ENCODE measurements around the gene ITPR2.

ITPR2 gene

DNA sequence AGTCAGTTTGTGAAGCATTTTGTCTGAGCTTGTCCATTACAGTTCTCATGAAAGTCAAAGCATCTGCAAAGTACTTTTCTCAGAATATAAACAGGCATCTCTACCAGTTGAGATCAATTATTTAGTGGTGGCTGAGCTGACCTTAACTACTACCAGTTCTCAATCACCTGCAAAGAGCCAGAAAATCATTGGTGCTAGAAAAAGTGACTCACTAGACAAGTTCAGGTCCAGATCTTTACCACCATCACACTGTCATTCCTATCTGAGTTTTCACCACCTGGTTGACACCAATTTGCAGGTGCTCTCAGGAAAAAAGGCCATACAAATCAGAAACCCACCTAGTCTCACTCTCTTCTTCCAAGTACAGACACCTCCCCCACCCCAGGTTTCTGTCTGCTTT is 33.3 kb downstream of the ITPR2 start:
- H4K91ac ChIP-seq (ENCODE audit: low read length) = no peak overlapping the region
- no peaks in the 10 kb centered on the region for H3K27me3 ChIP-seq (ENCODE audit: control insufficient read depth in 1 of 2, insufficient read depth in 1 of 2, low read length in 2 of 2)
- H2BK5ac ChIP-seq (ENCODE audit: low read depth, low read length, poor library complexity, severe bottlenecking) = no peak overlapping the region
- H2BK15ac ChIP-seq (ENCODE audit: low read depth, poor library complexity, severe bottlenecking) = no peak overlapping the region
- H2AK5ac ChIP-seq (ENCODE audit: low read length, severe bottlenecking) = no peak overlapping the region
- H2BK12ac ChIP-seq (ENCODE audit: low read length in 2 of 2) = no peak overlapping the region
- no peak overlapping the region for H4K8ac ChIP-seq (ENCODE audit: low read length)
- H3K9me3 ChIP-seq (ENCODE audit: control insufficient read depth, low read length) = no peaks in the 10 kb centered on the region
- no peak overlapping the region for H3K4ac ChIP-seq (ENCODE audit: low read depth in 1 of 2, low read length in 2 of 2)
- no peak overlapping the region for H3K23ac ChIP-seq (ENCODE audit: low read length in 2 of 2)
- no peak overlapping the region for H3K18ac ChIP-seq (ENCODE audit: low read depth in 1 of 2, low read length in 2 of 2)
- no peak overlapping the region for H3K4me3 ChIP-seq (ENCODE audit: insufficient read depth in 1 of 2, low read depth in 1 of 2, low read length in 2 of 2)
- DNase-seq = no peak
- H3K36me3 ChIP-seq (ENCODE audit: control insufficient read depth in 1 of 2, insufficient read depth in 2 of 2, low read depth in 1 of 2, low read length in 2 of 2) = peaks cover 0 to 4% of the 10 kb centered on the region in 2 experiments
- no peak overlapping the region for H2AFZ ChIP-seq (ENCODE audit: low read depth, low read length)
- H3K9ac ChIP-seq (ENCODE audit: low read length) = no peak overlapping the region
- H3K27ac ChIP-seq (ENCODE audit: low read length, poor library complexity, severe bottlenecking) = no peak overlapping the region
- H3K14ac ChIP-seq (ENCODE audit: low read length in 2 of 2) = no peak overlapping the region
- H3K79me1 ChIP-seq (replicated peaks; ENCODE audit: low read length, poor library complexity, severe bottlenecking) = peaks cover 16% of the 10 kb centered on the region
- no peak overlapping the region for H3K4me2 ChIP-seq (ENCODE audit: low read length, poor library complexity, severe bottlenecking)
- H3K4me1 ChIP-seq (ENCODE audit: control insufficient read depth, insufficient read depth, low read depth, low read length) = peaks cover 3% of the 10 kb centered on the region
- no peak overlapping the region for H2BK120ac ChIP-seq (ENCODE audit: low read depth, low read length)

GRCh38 chr12:26798640-26799039 is 34.4 kb downstream of the ITPR2 start:
- peaks cover 0 to 4% of the 10 kb centered on the region in 2 experiments for H3K36me3 ChIP-seq (ENCODE audit: control insufficient read depth in 1 of 2, insufficient read depth in 2 of 2, low read depth in 1 of 2, low read length in 2 of 2)
- no peak overlapping the region for H2AK5ac ChIP-seq (ENCODE audit: low read length, severe bottlenecking)
- H3K23ac ChIP-seq (ENCODE audit: low read length in 2 of 2) = no peak overlapping the region
- no peak overlapping the region for H3K27ac ChIP-seq (ENCODE audit: low read length, poor library complexity, severe bottlenecking)
- no peak overlapping the region for H3K4me3 ChIP-seq (ENCODE audit: insufficient read depth in 1 of 2, low read depth in 1 of 2, low read length in 2 of 2)
- H2BK15ac ChIP-seq (ENCODE audit: low read depth, poor library complexity, severe bottlenecking) = no peak overlapping the region
- H2BK120ac ChIP-seq (ENCODE audit: low read depth, low read length) = no peak overlapping the region
- H3K4ac ChIP-seq (ENCODE audit: low read depth in 1 of 2, low read length in 2 of 2) = no peak overlapping the region
- no peak overlapping the region for H4K8ac ChIP-seq (ENCODE audit: low read length)
- no peaks in the 10 kb centered on the region for H3K27me3 ChIP-seq (ENCODE audit: control insufficient read depth in 1 of 2, insufficient read depth in 1 of 2, low read length in 2 of 2)
- H3K18ac ChIP-seq (ENCODE audit: low read depth in 1 of 2, low read length in 2 of 2) = no peak overlapping the region
- no peak overlapping the region for H2BK5ac ChIP-seq (ENCODE audit: low read depth, low read length, poor library complexity, severe bottlenecking)
- no peak overlapping the region for H4K91ac ChIP-seq (ENCODE audit: low read length)
- no peak overlapping the region for H3K4me2 ChIP-seq (ENCODE audit: low read length, poor library complexity, severe bottlenecking)
- no peaks in the 10 kb centered on the region for H3K9me3 ChIP-seq (ENCODE audit: control insufficient read depth, low read length)
- peaks cover 17% of the 10 kb centered on the region for H3K79me1 ChIP-seq (replicated peaks; ENCODE audit: low read length, poor library complexity, severe bottlenecking)
- DNase-seq = no peak
- peaks cover 3% of the 10 kb centered on the region for H3K4me1 ChIP-seq (ENCODE audit: control insufficient read depth, insufficient read depth, low read depth, low read length)
- no peak overlapping the region for H2BK12ac ChIP-seq (ENCODE audit: low read length in 2 of 2)
- no peak overlapping the region for H2AFZ ChIP-seq (ENCODE audit: low read depth, low read length)
- no peak overlapping the region for H3K14ac ChIP-seq (ENCODE audit: low read length in 2 of 2)
- no peak overlapping the region for H3K9ac ChIP-seq (ENCODE audit: low read length)

DNA sequence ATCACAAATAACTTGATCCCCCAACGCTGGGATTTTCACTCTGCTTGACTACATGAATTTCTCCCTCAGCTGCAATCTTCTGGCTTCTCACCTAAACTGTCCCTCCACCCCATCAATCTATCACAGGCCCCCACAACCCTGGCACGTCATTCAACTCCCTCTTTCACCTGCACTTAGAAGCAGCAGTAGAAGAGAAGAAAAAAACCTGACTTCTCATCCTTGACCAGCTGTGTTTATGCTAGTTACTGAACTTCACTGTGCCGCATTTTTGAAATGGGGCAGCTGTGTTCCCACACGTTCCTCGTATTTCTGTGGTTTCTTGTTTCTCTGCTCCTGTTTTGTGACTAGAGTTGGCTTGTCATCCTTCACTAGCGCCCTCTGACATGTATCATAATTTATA is 35.0 kb downstream of the ITPR2 start:
- Histone ChIP-seq H3K4me3 (ENCODE audit: insufficient read depth in 1 of 2, low read depth in 1 of 2, low read length in 2 of 2) (no peak overlapping the region), H3K4me1 (ENCODE audit: control insufficient read depth, insufficient read depth, low read depth, low read length) (peaks cover 3% of the 10 kb centered on the region), H3K18ac (ENCODE audit: low read depth in 1 of 2, low read length in 2 of 2) (peak overlapping the region in 1 of 2 experiments; percentile 40), H3K14ac (ENCODE audit: low read length in 2 of 2) (no peak overlapping the region), H3K79me1 (replicated peaks; ENCODE audit: low read length, poor library complexity, severe bottlenecking) (peaks cover 17% of the 10 kb centered on the region), H3K36me3 (ENCODE audit: control insufficient read depth in 1 of 2, insufficient read depth in 2 of 2, low read depth in 1 of 2, low read length in 2 of 2) (peaks cover 0 to 4% of the 10 kb centered on the region in 2 experiments), H2BK120ac (ENCODE audit: low read depth, low read length) (no peak overlapping the region), H3K9ac (ENCODE audit: low read length) (no peak overlapping the region), H2BK5ac (ENCODE audit: low read depth, low read length, poor library complexity, severe bottlenecking) (no peak overlapping the region), H4K8ac (ENCODE audit: low read length) (no peak overlapping the region), H2BK15ac (ENCODE audit: low read depth, poor library complexity, severe bottlenecking) (no peak overlapping the region), H3K27me3 (ENCODE audit: control insufficient read depth in 1 of 2, insufficient read depth in 1 of 2, low read length in 2 of 2) (no peaks in the 10 kb centered on the region), H3K4ac (ENCODE audit: low read depth in 1 of 2, low read length in 2 of 2) (no peak overlapping the region), H3K27ac (ENCODE audit: low read length, poor library complexity, severe bottlenecking) (peak overlapping the region; percentile 59), H3K4me2 (ENCODE audit: low read length, poor library complexity, severe bottlenecking) (no peak overlapping the region), H4K91ac (ENCODE audit: low read length) (no peak overlapping the region), H3K23ac (ENCODE audit: low read length in 2 of 2) (no peak overlapping the region), H2AK5ac (ENCODE audit: low read length, severe bottlenecking) (no peak overlapping the region), H2BK12ac (ENCODE audit: low read length in 2 of 2) (no peak overlapping the region), H2AFZ (ENCODE audit: low read depth, low read length) (no peak overlapping the region), H3K9me3 (ENCODE audit: control insufficient read depth, low read length) (no peaks in the 10 kb centered on the region)
- 20% methylated on average over 5 of the region's 6 CpGs for WGBS
- DNase-seq = peak; percentile 86

- Histone ChIP-seq H4K91ac (ENCODE audit: low read length) (no peak overlapping the region), H4K8ac (ENCODE audit: low read length) (no peak overlapping the region), H3K4ac (ENCODE audit: low read depth in 1 of 2, low read length in 2 of 2) (no peak overlapping the region), H2AFZ (ENCODE audit: low read depth, low read length) (no peak overlapping the region), H3K23ac (ENCODE audit: low read length in 2 of 2) (no peak overlapping the region), H2BK15ac (ENCODE audit: low read depth, poor library complexity, severe bottlenecking) (no peak overlapping the region), H3K18ac (ENCODE audit: low read depth in 1 of 2, low read length in 2 of 2) (no peak overlapping the region), H3K9ac (ENCODE audit: low read length) (no peak overlapping the region), H2BK5ac (ENCODE audit: low read depth, low read length, poor library complexity, severe bottlenecking) (no peak overlapping the region), H3K9me3 (ENCODE audit: control insufficient read depth, low read length) (no peaks in the 10 kb centered on the region), H3K4me2 (ENCODE audit: low read length, poor library complexity, severe bottlenecking) (no peak overlapping the region), H3K4me3 (ENCODE audit: insufficient read depth in 1 of 2, low read depth in 1 of 2, low read length in 2 of 2) (no peak overlapping the region), H3K36me3 (ENCODE audit: control insufficient read depth in 1 of 2, insufficient read depth in 2 of 2, low read depth in 1 of 2, low read length in 2 of 2) (peaks cover 0 to 3% of the 10 kb centered on the region in 2 experiments), H3K27me3 (ENCODE audit: control insufficient read depth in 1 of 2, insufficient read depth in 1 of 2, low read length in 2 of 2) (no peaks in the 10 kb centered on the region), H3K27ac (ENCODE audit: low read length, poor library complexity, severe bottlenecking) (no peak overlapping the region), H2BK120ac (ENCODE audit: low read depth, low read length) (no peak overlapping the region), H2BK12ac (ENCODE audit: low read length in 2 of 2) (no peak overlapping the region), H3K14ac (ENCODE audit: low read length in 2 of 2) (no peak overlapping the region), H3K79me1 (replicated peaks; ENCODE audit: low read length, poor library complexity, severe bottlenecking) (peaks cover 14% of the 10 kb centered on the region), H3K4me1 (ENCODE audit: control insufficient read depth, insufficient read depth, low read depth, low read length) (peaks cover 3% of the 10 kb centered on the region), H2AK5ac (ENCODE audit: low read length, severe bottlenecking) (no peak overlapping the region)
- DNase-seq = no peak
- 94% methylated on average over 3 of the region's 3 CpGs for WGBS
Observed at GRCh38 chr12:26795910-26796309, 37.1 kb downstream of the ITPR2 start.

Measured in mesenchymal stem cell (in vitro differentiated cells and primary cell).